A549 (cell line): Measurements from ENCODE around the gene ADARB2. TPM values are rescaled to one million over a fixed set of nuclear protein-coding genes. Genes with fewer than 3 reads are reported as not detected.

Experiments used
- ATAC-seq, 2 experiments: fragments of 200-7000 bp in 1 of 2; fragments of >200 bp in 1 of 2; cut with Nextera tagmentation in 1 of 2; cut with Tn5 transposase in 1 of 2; 3 replicates each; pipeline versions ENCODE4 v1.8.0 to v1.9.1; 2018 to 2020; ENCODE audit warnings: mild to moderate bottlenecking in 1 of 2, moderate library complexity in 1 of 2
- CTCF ChIA-PET: fragments of 300-600 bp; sonication (Branson Sonifier 250); formaldehyde crosslinking; extraction: SDS; loops from one replicate; lab custom pipeline; 2021; ENCODE audit warnings: antibody characterized with exemption, inconsistent platforms; lab: Yijun Ruan, JAX
- POLR2A ChIA-PET: fragments of 350-600 bp; formaldehyde crosslinking; extraction: SDS; loops from one replicate; lab custom pipeline; 2021; ENCODE audit warnings: antibody characterized with exemption, inconsistent platforms; lab: Yijun Ruan, JAX
- DNase-seq, 2 experiments: peaks; one replicate each; pipeline versions ENCODE4 v3.0.0 to v3.0.0-alpha.2; 2011 to 2016; ENCODE audit warnings: low read depth in 1 of 2, low spot score in 1 of 2
- FAIRE-seq: peaks from 2 replicates; lab custom pipeline; 2011; peaks lifted over from hg19 to GRCh38; lab: Jason Lieb, UNC
- H3K27ac ChIP-seq, 2 experiments: fragments of >200 bp; sonication (Bioruptor Twin); formaldehyde crosslinking; 3 replicates each; pipeline ENCODE4 v1.5.1; 2016 to 2017
- H3K4me1 ChIP-seq: fragments of >200 bp; sonication (Bioruptor Twin); formaldehyde crosslinking; 3 replicates; pipeline ENCODE4 v1.6.1; 2016
- H3K4me2 ChIP-seq: fragments of >200 bp; sonication (Bioruptor Twin); formaldehyde crosslinking; 3 replicates; pipeline ENCODE4 v1.6.1; 2016
- H3K4me3 ChIP-seq: fragments of >200 bp; sonication (Bioruptor Twin); formaldehyde crosslinking; 3 replicates; pipeline ENCODE4 v1.5.1; 2016
- H3K9me3 ChIP-seq: fragments of >200 bp; sonication (Bioruptor Twin); formaldehyde crosslinking; 3 replicates; pipeline ENCODE4 v1.6.1; 2016
- BCL3 ChIP-seq: fragments of >200 bp; sonication (Bioruptor Twin); formaldehyde crosslinking; IDR thresholded peaks from 3 replicates; pipeline ENCODE4 v1.6.1; 2016
- BHLHE40 ChIP-seq: IDR thresholded peaks from 2 replicates; pipeline ENCODE4 v1.6.1; 2012; ENCODE audit warnings: low read depth, low read length, inconsistent platforms
- CBX2 ChIP-seq: fragments of 200-600 bp; sonication (generic); IDR thresholded peaks from 2 replicates; pipeline ENCODE4 v1.6.1; 2016; ENCODE audit warnings: low read depth, mild to moderate bottlenecking, borderline replicate concordance
- CBX8 ChIP-seq: fragments of 200-600 bp; sonication (generic); IDR thresholded peaks from 2 replicates; pipeline ENCODE4 v1.6.1; 2016
- EHMT2 ChIP-seq: fragments of 200-600 bp; sonication (generic); IDR thresholded peaks from 2 replicates; pipeline ENCODE4 v1.6.1; 2016; ENCODE audit warnings: antibody characterized with exemption, low read depth, mild to moderate bottlenecking, moderate library complexity
- FOSB ChIP-seq: fragments of 250-450 bp; sonication (Bioruptor Pico); IDR thresholded peaks from 2 replicates; pipeline ENCODE4 v1.5.0; 2020; ENCODE audit warnings: mild to moderate bottlenecking, moderate library complexity
- FOXS1 ChIP-seq: fragments of 250-450 bp; sonication (Bioruptor Pico); IDR thresholded peaks from 2 replicates; pipeline ENCODE4 v1.5.0; 2020; ENCODE audit warnings: mild to moderate bottlenecking, moderate library complexity
- HOXA7 ChIP-seq: fragments of 250-450 bp; sonication (Bioruptor Pico); IDR thresholded peaks from 2 replicates; pipeline ENCODE4 v1.5.0; 2020; ENCODE audit warnings: mild to moderate bottlenecking, moderate library complexity
- HOXB13 ChIP-seq: fragments of 250-450 bp; sonication (Bioruptor Pico); IDR thresholded peaks from 2 replicates; pipeline ENCODE4 v1.5.0; 2020; ENCODE audit warnings: low read depth, mild to moderate bottlenecking, moderate library complexity
- KDM1A ChIP-seq: fragments of 200-600 bp; sonication (generic); IDR thresholded peaks from 2 replicates; pipeline ENCODE4 v1.6.1; 2016; ENCODE audit warnings: low read depth, mild to moderate bottlenecking
- KDM5A ChIP-seq: fragments of 200-600 bp; sonication (generic); IDR thresholded peaks from 2 replicates; pipeline ENCODE4 v1.6.1; 2016; ENCODE audit warnings: antibody characterized with exemption, mild to moderate bottlenecking
- MAZ ChIP-seq: fragments of 150-350 bp; IDR thresholded peaks from 2 replicates; pipeline ENCODE4 v1.6.1; 2014; ENCODE audit warnings: antibody characterized with exemption, low read depth, low read length, borderline replicate concordance
- NPAS2 ChIP-seq: fragments of 250-450 bp; sonication (Bioruptor Pico); IDR thresholded peaks from 2 replicates; pipeline ENCODE4 v1.8.0; 2022; ENCODE audit warnings: mild to moderate bottlenecking, moderate library complexity, borderline replicate concordance
- PBX3 ChIP-seq: IDR thresholded peaks from 2 replicates; pipeline ENCODE4 v1.6.1; 2012
- PHF8 ChIP-seq: fragments of 200-600 bp; sonication (generic); IDR thresholded peaks from 2 replicates; pipeline ENCODE4 v1.6.1; 2016; ENCODE audit warnings: low read depth, mild to moderate bottlenecking, antibody characterized with exemption, moderate library complexity, borderline replicate concordance
- POLR2A ChIP-seq: IDR thresholded peaks from 2 replicates; pipeline ENCODE4 v1.6.1; 2012; ENCODE audit warnings: mild to moderate bottlenecking, low read length
- POLR2AphosphoS2 ChIP-seq: conservative IDR thresholded peaks from 2 replicates; pipeline ENCODE4 v1.6.1; 2012; ENCODE audit warnings: low read length, improper control_type of control experiment, inconsistent platforms
- RAD21 ChIP-seq, 2 experiments: fragments of >200 bp in 1 of 2; sonication (Bioruptor Twin) in 1 of 2; formaldehyde crosslinking in 1 of 2; IDR thresholded peaks in 1 of 2; conservative IDR thresholded peaks in 1 of 2; 2 replicates in 1 of 2; 3 replicates in 1 of 2; pipeline ENCODE4 v1.6.1; 2012 to 2018; ENCODE audit warnings: inconsistent platforms in 1 of 2
- RARB ChIP-seq: fragments of 250-450 bp; sonication (Bioruptor Pico); IDR thresholded peaks from 2 replicates; pipeline ENCODE4 v1.8.0; 2021; ENCODE audit warnings: mild to moderate bottlenecking, moderate library complexity
- RCOR1 ChIP-seq: fragments of 150-350 bp; IDR thresholded peaks from 2 replicates; pipeline ENCODE4 v1.6.1; 2014; ENCODE audit warnings: antibody characterized with exemption, low read length, low read depth
- RFX5 ChIP-seq: fragments of 450-650 bp; IDR thresholded peaks from 2 replicates; pipeline ENCODE4 v1.7.1; 2014; ENCODE audit warnings: antibody characterized with exemption, mild to moderate bottlenecking, moderate library complexity
- RNF2 ChIP-seq: fragments of 200-600 bp; sonication (generic); IDR thresholded peaks from 2 replicates; pipeline ENCODE4 v1.6.1; 2016; ENCODE audit warnings: low read depth, mild to moderate bottlenecking, antibody characterized with exemption, moderate library complexity, borderline replicate concordance
- TFCP2L1 ChIP-seq: fragments of 250-450 bp; sonication (Bioruptor Pico); IDR thresholded peaks from 2 replicates; pipeline ENCODE4 v1.5.0; 2021; ENCODE audit warnings: mild to moderate bottlenecking
- ZFP36 ChIP-seq: fragments of 450-650 bp; IDR thresholded peaks from 2 replicates; pipeline ENCODE4 v1.6.1; 2014; ENCODE audit warnings: borderline replicate concordance; ENCODE audit not compliant: partially characterized antibody
- ZNF302 ChIP-seq: fragments of 250-450 bp; sonication (Bioruptor Pico); IDR thresholded peaks from 2 replicates; pipeline ENCODE4 v1.9.0; 2021; ENCODE audit warnings: inconsistent platforms, mild to moderate bottlenecking, moderate library complexity
- WGBS: methylation state at CpG from one replicate; pipeline ENCODE4 v1.1.6; 2017; ENCODE audit errors: missing lambda C conversion rate; 5-methylcytosine and 5-hydroxymethylcytosine counted together
- polyA plus RNA-seq, 4 experiments: library from polyadenylated mRNA; depleted of rRNA in 3 of 4; stranded (reverse); fragments of >200 nt; fragmentation: RNase III in 1 of 4; extraction: RNeasy Plus Mini Kit Qiagen cat#74134 plus additional on column Dnase treatment in 1 of 4; gene quantifications; 2 replicates in 3 of 4; 3 replicates in 1 of 4; pipeline ENCODE4 v1.2.3, GENCODE V29; 2011 to 2017
- TF ChIP-seq, protein P1 (sequence below): fragments of 450-650 bp; IDR thresholded peaks from 2 replicates; pipeline ENCODE4 v1.6.1; 2014; ENCODE audit warnings: antibody characterized with exemption
- TF ChIP-seq, protein P2 (sequence below): IDR thresholded peaks from 2 replicates; pipeline ENCODE4 v1.6.1; 2012
- TF ChIP-seq, protein P3 (sequence below): fragments of 250-450 bp; sonication (Bioruptor Pico); IDR thresholded peaks from 2 replicates; pipeline ENCODE4 v1.5.0; 2021; ENCODE audit warnings: mild to moderate bottlenecking, moderate library complexity, borderline replicate concordance

The ADARB2 gene
- polyA plus RNA-seq, 2 of the 4 experiments (the other 2 are of a cell fraction) = not detected

DNA sequence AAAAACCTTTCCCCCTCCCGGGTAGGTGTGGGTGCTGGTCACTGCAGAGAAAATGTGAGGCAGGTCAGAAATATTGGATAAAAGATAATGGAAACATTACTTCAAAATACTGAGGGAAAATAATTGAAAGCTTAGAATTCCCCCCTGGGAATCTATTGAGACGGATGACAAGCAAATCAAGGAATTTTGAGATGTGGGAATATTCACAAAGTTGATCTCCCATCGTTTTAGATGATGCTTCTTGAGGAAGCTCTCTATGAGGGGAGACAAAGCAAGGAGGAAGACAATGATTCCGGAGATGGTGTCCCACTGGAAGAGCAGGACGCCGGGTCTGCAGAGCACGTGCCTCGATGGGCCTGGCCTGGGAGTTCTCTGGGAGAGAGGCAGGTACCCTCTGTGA lies 470.2 kb downstream of the ADARB2 start:
- CTCF ChIA-PET = no interaction called here
- TF ChIP-seq PBX3 = no peak
- no peak for TF ChIP-seq BHLHE40
- TF ChIP-seq BCL3 = no peak
- no peak for TF ChIP-seq ZNF302
- no peak for TF ChIP-seq KDM1A
- Histone ChIP-seq H3K9me3 (no peaks in the 10 kb centered on the region), H3K4me3 (no peak overlapping the region), H3K4me1 (no peaks in the 10 kb centered on the region), H3K27ac (no peak overlapping the region), H3K4me2 (no peak overlapping the region)
- POLR2A ChIA-PET = no interaction called here
- FAIRE-seq = no peak
- 16% methylated on average over 8 of the region's 8 CpGs for WGBS
- no peak for DNase-seq
- no peak for ATAC-seq

- Histone ChIP-seq H3K4me2 (no peak overlapping the region), H3K9me3 (no peaks in the 10 kb centered on the region), H3K4me3 (no peak overlapping the region), H3K4me1 (no peaks in the 10 kb centered on the region), H3K27ac (no peak overlapping the region)
- FAIRE-seq (no peak), ATAC-seq (no peak), DNase-seq (no peak)
- CTCF ChIA-PET = no interaction called here
- POLR2A ChIA-PET = no interaction called here
- WGBS = 66% methylated on average over 27 of the region's 36 CpGs
- TF ChIP-seq, protein P1, sequence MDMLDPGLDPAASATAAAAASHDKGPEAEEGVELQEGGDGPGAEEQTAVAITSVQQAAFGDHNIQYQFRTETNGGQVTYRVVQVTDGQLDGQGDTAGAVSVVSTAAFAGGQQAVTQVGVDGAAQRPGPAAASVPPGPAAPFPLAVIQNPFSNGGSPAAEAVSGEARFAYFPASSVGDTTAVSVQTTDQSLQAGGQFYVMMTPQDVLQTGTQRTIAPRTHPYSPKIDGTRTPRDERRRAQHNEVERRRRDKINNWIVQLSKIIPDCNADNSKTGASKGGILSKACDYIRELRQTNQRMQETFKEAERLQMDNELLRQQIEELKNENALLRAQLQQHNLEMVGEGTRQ = no peak
- no peak for TF ChIP-seq RFX5
- no peak for TF ChIP-seq ZNF302
- no peak for TF ChIP-seq EHMT2
- TF ChIP-seq RCOR1 = no peak
- TF ChIP-seq, protein P2, sequence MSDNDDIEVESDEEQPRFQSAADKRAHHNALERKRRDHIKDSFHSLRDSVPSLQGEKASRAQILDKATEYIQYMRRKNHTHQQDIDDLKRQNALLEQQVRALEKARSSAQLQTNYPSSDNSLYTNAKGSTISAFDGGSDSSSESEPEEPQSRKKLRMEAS = no peak
- TF ChIP-seq MAZ = no peak
- TF ChIP-seq HOXB13 (CRISPR knock-in tag) = no peak
- no peak for TF ChIP-seq CBX2
- TF ChIP-seq, protein P3, sequence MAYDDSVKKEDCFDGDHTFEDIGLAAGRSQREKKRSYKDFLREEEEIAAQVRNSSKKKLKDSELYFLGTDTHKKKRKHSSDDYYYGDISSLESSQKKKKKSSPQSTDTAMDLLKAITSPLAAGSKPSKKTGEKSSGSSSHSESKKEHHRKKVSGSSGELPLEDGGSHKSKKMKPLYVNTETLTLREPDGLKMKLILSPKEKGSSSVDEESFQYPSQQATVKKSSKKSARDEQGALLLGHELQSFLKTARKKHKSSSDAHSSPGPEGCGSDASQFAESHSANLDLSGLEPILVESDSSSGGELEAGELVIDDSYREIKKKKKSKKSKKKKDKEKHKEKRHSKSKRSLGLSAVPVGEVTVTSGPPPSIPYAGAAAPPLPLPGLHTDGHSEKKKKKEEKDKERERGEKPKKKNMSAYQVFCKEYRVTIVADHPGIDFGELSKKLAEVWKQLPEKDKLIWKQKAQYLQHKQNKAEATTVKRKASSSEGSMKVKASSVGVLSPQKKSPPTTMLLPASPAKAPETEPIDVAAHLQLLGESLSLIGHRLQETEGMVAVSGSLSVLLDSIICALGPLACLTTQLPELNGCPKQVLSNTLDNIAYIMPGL (CRISPR knock-in tag) = no peak
- no peak for TF ChIP-seq PHF8
- TF ChIP-seq RARB = no peak
- TF ChIP-seq POLR2A = no peak
- no peak for TF ChIP-seq RNF2
- TF ChIP-seq KDM1A = no peak
These were observed 471.1 kb downstream of the ADARB2 start for GRCh38 chr10:1266033-1266802.

DNA sequence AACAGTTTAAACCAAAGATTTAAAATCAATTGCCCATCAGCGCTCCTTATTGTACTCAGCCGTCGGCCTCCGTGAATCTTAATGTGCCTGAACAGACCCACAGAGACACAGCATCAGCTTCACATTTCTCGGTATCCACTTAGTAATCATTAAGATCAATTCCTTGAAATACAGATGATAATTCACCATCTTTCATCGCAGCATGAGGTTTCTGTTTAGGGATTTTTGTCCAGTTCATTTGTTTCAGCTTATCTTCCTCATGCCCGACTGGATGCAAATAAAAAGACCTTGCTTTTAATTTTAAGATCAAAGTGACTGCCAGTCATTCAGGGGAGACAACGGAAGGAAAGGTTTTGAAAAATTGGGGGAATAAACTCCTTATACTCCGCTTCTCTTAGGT lies 473.3 kb downstream of the ADARB2 start:
- ATAC-seq = no peak
- Histone ChIP-seq H3K4me3 (no peak overlapping the region), H3K27ac (no peak overlapping the region), H3K9me3 (no peaks in the 10 kb centered on the region), H3K4me1 (no peaks in the 10 kb centered on the region), H3K4me2 (no peak overlapping the region)
- FAIRE-seq = no peak
- ChIA-PET POLR2A (no interaction called here), CTCF (no interaction called here)
- DNase-seq = no peak
- WGBS = 55% methylated on average over 9 of the region's 9 CpGs
- no peak for TF ChIP-seq FOSB (CRISPR knock-in tag)
- TF ChIP-seq EHMT2 = no peak
- no peak for TF ChIP-seq KDM5A
- no peak for TF ChIP-seq HOXA7 (CRISPR knock-in tag)
- TF ChIP-seq NPAS2 (CRISPR knock-in tag) = no peak
- no peak for TF ChIP-seq FOXS1 (CRISPR knock-in tag)
- TF ChIP-seq TFCP2L1 (CRISPR knock-in tag) = no peak
- TF ChIP-seq RAD21 (conservative IDR thresholded peaks at IDR 0.05 in 1 of 2, IDR thresholded peaks at IDR 0.05 in 1 of 2) = no peak
- TF ChIP-seq CBX8 = no peak
- no peak for TF ChIP-seq ZFP36
- no peak for TF ChIP-seq POLR2AphosphoS2
